Stimulated activated CD8-positive, alpha-beta memory T cell treated with anti-CD3 and anti-CD28 coated beads, Interleukin-12 subunit alpha, Interleukin-12 subunit beta, amount 100 ng/mL, for 24 hours (primary cell): ENCODE measurements around the gene NRP2.

Source experiments
- DNase-seq: peaks from one replicate; pipeline ENCODE4 v3.0.0-alpha.2; 2020; ENCODE audit errors: extremely low read depth

Gene NRP2

DNA sequence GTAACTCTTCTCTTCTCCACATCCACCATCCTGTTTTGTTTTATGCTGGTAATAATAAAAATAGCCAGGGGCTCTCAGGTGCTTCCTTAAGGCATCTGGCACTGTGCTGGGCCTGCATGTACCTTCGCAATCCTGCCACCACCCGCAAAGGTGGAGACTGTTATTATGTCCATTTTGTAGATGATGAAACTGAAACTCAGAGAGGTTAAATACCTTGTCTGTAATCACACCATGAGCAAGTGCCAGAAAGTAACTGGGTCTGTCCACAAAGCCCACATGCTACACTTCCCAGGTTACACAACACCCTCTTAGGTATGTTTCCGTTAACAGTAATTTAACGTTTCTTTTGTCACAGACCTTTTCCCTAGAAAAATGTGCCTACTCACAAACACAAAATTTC lies 27.0 kb downstream of the NRP2 start:
- DNase-seq, result no peak

- no peak for DNase-seq
Measured at GRCh38 chr2:205712508-205712907, 30.2 kb downstream of the NRP2 start.

- no peak for DNase-seq
Measured at GRCh38 chr2:205713086-205713485, 30.8 kb downstream of the NRP2 start.

DNA sequence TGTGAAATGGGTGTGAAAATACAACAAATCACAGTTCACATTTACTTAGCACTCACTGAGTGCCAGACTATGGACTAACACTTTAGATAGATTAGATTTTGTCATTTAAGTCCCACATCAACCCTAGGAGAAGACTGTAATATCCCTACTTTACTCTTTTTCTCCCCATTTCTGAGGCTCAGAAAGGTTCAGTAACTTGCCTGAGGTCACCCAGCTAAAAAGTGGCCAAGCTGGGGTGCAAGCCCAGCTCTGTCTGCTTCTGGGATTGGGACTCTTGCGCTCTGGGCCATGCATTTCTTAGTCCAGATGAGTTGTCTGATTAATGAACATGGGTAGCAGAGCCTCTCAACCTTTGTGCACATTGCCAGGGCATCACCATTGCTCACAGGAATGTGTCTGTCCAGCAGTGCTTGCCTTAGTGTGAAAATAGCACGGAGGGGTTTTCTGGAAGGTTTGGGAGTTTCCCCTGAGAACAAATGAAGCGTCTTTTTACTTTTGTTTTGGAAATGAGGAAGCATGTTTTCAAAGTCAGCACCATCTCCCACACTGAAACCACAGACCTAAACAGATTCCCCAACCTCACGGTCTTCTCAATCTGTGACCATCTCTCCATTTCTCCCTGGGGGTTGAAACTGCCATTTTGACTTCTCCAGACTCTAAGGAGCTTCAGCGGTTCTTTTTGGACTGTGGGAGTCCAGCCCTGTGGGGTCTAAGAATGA lies 31.9 kb downstream of the NRP2 start:
- no peak for DNase-seq

DNA sequence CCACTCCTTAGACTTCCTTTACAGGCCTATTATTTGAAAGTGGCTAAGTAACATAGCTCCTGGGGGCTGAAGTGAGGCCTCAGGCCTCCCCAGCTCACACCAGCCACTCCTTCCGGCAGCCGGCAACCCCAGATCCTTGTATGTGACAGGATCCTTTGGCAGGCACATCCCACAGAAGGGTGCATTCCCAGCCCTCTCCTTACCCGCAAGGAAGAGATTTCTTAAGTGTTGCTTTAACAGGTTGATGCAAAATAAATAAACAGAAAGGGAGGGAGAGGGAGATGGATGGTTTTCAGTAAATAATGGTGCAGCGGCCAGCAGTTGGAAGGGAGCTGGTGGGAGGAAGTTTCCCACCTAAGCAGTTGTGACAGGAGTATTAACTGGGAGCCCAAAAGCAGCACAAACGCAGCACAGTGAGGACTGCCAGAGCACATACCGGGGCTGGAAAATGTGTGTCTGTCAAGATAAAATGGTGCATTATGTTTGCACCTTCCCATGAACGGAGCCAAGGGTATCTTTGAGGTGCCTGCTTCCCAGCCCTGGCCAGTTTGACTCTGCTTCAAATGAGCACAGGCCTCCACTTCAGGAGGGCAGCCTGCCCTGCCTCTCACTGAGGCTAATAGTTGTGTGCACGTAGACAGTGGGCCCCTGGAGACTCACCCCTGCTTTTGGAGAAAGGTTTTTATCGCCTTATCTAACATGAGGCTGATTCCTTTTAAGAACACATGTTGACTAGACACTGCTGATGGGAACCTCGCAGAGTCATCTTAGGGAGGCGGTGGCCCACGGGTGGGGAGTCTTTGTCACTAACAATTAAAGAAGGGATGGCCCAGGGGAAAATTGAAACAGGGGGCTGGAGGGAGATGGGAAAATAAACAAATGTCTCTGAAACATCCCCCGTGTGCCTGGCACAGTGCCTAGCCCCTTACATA lies 32.8 kb downstream of the NRP2 start:
- DNase-seq, result no peak

DNA sequence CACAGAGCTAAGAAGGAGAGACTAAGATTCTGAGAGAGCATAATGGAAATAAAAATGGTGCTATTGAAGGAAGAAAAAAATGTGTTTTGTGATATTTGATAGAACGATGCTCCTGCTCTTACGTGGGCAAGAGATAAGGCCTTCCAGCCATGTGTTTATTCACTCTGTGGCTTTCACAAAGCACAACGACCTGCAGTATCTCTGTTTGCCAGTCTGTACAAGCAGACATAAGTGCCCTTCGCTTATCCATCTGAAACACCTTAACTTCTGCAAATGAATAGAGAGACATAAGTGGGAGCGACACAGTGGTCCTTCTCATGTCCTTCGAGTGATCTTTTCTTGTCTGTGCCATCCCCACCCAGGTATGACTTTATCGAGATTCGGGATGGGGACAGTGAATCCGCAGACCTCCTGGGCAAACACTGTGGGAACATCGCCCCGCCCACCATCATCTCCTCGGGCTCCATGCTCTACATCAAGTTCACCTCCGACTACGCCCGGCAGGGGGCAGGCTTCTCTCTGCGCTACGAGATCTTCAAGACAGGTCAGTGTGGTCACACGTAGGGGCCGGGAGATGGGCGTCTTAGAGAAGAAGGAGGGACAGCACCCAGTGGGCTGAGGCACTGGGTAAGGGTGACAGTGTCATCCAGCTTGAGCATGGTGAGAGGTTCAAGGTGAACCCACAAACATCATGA lies 33.7 kb downstream of the NRP2 start:
- DNase-seq, result no peak

DNA sequence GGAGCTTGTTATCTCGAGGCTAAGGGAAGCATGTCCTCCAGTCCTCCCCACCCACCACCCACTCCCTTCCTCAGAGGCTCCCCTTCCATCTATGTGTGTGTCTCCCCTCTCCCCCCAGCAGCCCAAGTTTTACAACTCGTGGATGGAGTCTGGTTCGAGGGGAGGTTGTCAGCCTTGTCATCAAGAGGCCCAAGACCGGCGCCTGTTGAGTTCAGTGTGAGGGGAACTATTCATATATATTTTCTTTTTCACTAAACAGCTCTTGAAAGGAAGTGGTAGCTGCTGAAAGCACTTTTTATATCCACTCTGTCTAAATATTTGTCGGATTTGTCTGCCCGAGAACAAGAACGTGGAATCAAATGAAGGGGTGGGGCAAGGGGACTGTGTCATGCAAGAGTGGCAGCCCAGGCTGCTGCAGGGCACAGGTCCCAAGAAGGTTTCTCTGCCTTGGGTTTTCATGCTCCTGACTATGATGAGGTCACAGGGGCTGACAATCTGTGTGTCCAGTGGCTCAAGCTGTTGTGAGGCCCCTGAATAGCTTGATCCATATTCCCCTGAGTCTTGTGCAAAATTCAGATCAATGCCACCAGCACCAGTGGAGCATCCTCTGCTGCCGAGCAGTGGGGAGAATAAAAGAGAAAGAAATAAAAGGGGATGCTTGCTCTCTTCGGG lies 35.0 kb downstream of the NRP2 start:
- no peak for DNase-seq

DNA sequence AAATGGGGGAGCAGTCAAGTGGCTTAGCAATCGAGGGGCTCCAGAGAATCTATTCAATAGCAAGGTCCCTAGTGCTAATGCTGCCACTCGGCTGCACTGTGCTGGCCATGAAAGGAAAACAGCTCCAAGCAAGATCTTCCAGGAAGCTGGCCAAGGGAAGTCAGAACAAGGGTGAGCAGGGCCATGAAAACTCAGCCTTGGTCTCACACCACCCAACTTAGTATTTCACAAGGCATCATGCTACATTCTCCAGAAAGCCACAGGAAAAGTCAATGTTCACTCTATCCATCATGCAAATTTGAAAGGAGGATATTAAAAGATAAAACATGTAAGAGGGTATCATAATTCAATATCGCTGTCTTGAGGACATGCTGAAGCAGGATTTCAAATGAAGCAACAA lies 35.7 kb downstream of the NRP2 start:
- DNase-seq, result no peak

DNA sequence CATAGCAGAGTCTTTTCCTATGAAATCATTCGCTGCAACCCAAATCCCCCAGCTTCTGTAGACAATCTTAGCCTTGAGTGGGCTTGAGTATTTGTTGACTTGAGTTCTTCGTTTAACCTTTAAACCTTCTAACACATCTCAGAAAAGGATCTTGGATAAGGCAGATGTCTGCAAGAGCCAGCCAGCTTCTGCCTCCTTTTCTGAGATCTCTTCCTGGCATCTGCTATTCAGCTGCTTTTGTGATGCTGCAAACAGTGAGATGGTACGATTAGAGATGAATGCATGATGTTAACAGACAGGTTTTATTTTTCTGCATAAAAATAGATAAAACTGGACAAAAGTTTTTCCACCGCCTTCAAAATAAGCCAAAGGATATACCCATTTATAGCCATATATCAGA lies 37.5 kb downstream of the NRP2 start:
- no peak for DNase-seq

DNA sequence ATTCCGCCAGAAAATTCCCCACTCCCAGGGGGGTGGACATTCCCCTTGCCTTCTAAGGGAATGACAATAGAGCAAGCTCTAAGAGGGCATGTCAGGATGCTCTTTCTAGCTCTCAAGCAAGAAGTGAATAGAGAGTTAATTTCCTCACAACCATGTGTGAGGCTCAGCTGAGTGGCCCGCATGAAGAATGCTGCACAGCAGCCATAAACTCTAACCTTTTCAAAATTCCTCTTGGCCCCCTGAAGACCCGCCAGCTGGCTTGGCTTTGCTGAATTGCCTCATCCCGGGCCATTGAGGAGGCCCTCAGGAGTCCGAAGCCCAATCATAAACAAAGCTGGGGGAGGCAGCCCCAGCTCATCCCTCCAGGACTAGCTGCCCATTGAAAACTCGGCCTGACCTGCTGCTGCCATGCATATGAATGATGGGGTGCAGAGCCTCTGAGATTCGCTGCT lies 38.2 kb downstream of the NRP2 start:
- no peak for DNase-seq

- DNase-seq, result no peak
Measured at GRCh38 chr2:205721057-205721449, 38.8 kb downstream of the NRP2 start.

DNA sequence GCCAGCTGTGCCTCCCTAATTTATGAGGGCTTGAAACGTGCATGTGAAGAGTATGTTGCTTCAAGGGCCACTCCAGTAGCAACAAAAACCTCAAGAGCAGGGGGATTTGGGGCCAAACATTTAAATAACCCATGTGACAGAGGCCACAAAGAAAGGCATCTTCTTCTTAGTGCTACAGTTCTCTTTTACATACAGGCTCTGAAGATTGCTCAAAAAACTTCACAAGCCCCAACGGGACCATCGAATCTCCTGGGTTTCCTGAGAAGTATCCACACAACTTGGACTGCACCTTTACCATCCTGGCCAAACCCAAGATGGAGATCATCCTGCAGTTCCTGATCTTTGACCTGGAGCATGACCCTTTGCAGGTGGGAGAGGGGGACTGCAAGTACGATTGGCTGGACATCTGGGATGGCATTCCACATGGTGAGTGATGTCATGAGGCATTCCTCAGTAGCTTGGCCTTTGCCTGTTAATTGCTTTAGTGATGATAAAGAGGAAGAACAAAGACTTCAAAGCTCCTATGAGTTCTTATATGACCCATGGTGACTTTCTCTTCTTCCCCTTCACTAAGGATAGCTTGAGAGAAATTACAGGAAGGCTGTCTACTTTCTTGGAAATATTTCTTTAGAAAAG lies 40.1 kb downstream of the NRP2 start:
- DNase-seq, result no peak

GRCh38 chr2:205723179-205723578 lies 40.9 kb downstream of the NRP2 start:
- no peak for DNase-seq

DNA sequence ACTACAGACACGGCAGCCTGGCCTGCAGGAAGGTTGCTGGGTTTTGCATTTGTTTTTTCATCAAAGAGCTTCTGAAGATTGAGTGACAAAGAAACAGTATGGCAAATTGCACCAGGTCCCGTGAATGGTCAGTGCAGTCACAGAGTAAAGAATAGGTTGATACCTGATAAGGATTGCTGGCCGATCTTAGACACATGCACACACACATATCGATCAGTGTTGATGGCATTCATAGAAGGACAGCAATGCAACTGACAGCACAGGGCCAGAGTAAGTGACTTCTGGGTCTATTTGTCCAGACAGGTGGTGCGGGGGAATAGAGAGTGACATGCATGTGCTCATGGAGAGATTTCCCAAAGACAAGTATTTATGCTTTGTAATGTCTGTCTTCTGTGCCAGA lies 42.8 kb downstream of the NRP2 start:
- no peak for DNase-seq

DNA sequence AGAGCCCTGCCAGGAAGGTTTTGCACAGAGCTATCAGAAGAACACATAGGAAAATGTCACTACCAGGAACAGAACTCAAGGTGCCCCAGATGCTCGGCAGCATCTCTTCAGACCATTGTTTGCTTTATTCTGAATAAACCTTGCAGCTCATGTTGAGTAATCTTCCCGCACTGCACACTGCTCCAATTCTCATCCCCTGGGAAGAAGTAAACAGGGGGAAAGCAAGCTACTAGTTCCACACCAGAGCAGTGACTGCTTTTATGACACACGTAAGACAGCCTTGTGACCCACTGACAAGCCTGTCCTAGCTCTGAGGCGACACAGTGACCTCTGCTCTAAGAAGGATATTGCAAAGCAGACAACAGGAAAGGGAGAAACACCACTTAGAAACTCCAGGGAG lies 44.2 kb downstream of the NRP2 start:
- DNase-seq, result no peak

DNA sequence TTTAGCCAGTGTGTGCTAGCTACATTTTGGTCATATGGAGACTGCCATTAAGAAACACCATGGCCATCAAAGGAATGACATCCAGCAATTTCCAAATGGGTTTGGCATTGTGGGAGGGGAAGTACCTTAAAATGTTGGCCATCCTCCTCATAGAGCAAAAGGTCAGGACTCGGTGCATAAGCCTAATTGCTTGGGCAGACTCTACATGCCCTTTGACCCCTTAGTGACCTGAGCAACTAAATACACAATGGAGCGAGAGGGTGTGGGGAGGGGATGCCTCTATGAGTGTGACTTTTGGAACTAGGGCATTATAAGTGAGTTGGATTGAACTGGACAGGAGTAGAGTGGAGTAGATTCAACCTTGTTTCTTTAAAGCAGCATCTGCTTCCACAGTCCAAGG lies 44.9 kb downstream of the NRP2 start:
- no peak for DNase-seq

DNA sequence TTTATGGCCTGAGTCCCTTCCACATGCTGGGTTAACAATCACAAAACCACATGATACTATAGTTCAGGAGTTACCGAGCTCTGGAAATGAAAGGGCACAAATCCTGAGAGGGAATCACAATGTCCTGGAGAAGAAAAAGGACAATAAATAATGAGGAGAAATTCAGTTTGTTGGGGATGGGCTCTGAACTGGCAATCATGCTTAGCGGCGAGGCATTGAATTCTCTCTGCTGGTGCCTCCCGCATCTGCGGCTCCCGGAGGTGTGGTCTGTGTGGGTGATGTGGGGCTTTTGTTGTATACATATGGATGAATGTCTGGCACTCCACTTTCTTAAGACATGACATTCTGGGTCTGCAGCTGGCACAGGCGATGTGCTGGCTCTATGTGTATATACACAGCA lies 46.1 kb downstream of the NRP2 start:
- DNase-seq, result no peak

- DNase-seq, result no peak
Measured at GRCh38 chr2:205730191-205730590, 47.9 kb downstream of the NRP2 start.

- no peak for DNase-seq
Measured at GRCh38 chr2:205730701-205731582, 48.6 kb downstream of the NRP2 start.

DNA sequence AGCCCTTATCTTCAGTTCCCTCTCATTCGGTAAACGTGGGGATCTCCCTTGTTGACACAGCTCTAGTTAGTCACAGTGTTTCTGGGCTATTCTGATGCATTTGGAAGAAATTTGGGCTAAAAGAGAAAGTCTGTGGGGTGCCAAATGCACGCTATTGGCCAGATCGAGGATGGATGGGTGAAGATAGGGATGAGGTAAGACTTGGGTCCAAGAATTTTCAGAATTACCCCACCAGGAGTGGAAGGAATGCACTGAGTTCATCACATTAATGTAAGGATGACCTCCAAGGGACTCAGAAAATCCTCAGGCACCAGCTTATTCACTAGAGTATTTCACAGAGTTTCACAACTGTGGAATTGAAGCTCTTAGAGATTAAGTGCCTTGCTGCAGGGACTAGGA lies 49.3 kb downstream of the NRP2 start:
- DNase-seq, result no peak
